Activated CD4-positive, alpha-beta T cell treated with anti-CD3 and anti-CD28 coated beads, Interleukin-2, amount 10 ng/mL, durations not matched to agents 24 days and 14 days (primary cell): ENCODE measurements around the gene CHST8. TPM values are rescaled to one million over a fixed set of nuclear protein-coding genes. Genes with fewer than 3 reads are reported as not detected.

Source experiments
- DNase-seq: peaks from one replicate; pipeline ENCODE4 v3.0.0; 2022
- H3K27ac Mint-ChIP-seq: one replicate; pipeline ENCODE4 v1.8.0; 2022; ENCODE audit warnings: mild to moderate bottlenecking, mixed read lengths
- H3K27me3 Mint-ChIP-seq: one replicate; pipeline ENCODE4 v1.8.0; 2022; ENCODE audit warnings: mixed read lengths
- H3K36me3 Mint-ChIP-seq: one replicate; pipeline ENCODE4 v1.8.0; 2022; ENCODE audit warnings: low read depth, mild to moderate bottlenecking, mixed read lengths
- H3K4me1 Mint-ChIP-seq: one replicate; pipeline ENCODE4 v1.8.0; 2021; ENCODE audit warnings: mixed read lengths
- H3K4me3 Mint-ChIP-seq: one replicate; pipeline ENCODE4 v1.8.0; 2022; ENCODE audit warnings: mild to moderate bottlenecking, moderate library complexity, mixed read lengths
- H3K9me3 Mint-ChIP-seq: one replicate; pipeline ENCODE4 v1.8.0; 2021; ENCODE audit warnings: mixed read lengths
- intact Hi-C: fragments of 100-400 bp; cut with micrococcal nuclease; formaldehyde crosslinking; loops from one replicate; pipeline ENCODE4 v1.15.1; 2023
- total RNA-seq: library from RNA; stranded (reverse); gene quantifications from 2 replicates; pipeline ENCODE4 v1.2.3, GENCODE V29; 2022

The CHST8 gene
- total RNA-seq, 1 donor from 2014 or later, result not detected

GRCh38 chr19:33802801-33803200, 181.0 kb downstream of the CHST8 start:
- H3K9me3 Mint-ChIP-seq, result no peaks in the 10 kb centered on the region
- H3K36me3 Mint-ChIP-seq, result no peaks in the 10 kb centered on the region
- H3K4me1 Mint-ChIP-seq, result peaks cover 6% of the 10 kb centered on the region
- no peak overlapping the region for H3K27ac Mint-ChIP-seq
- no peak overlapping the region for H3K4me3 Mint-ChIP-seq
- no peak for DNase-seq
- peaks cover 16% of the 10 kb centered on the region for H3K27me3 Mint-ChIP-seq
- intact Hi-C loops, result no loop called here

GRCh38 chr19:33803383-33803782, 181.6 kb downstream of the CHST8 start:
- H3K4me3 Mint-ChIP-seq, result no peak overlapping the region
- intact Hi-C loops, result no loop called here

GRCh38 chr19:33804021-33804799, 182.5 kb downstream of the CHST8 start:
- H3K4me3 Mint-ChIP-seq, result no peak overlapping the region
- intact Hi-C loops, result no loop called here
- no peaks in the 10 kb centered on the region for H3K36me3 Mint-ChIP-seq
- H3K9me3 Mint-ChIP-seq, result no peaks in the 10 kb centered on the region
- peaks cover 7% of the 10 kb centered on the region for H3K4me1 Mint-ChIP-seq
- DNase-seq, result no peak
- peaks cover 7% of the 10 kb centered on the region for H3K27me3 Mint-ChIP-seq
- no peak overlapping the region for H3K27ac Mint-ChIP-seq

More at GRCh38 chr19:33803383-33803782, 181.6 kb downstream of the CHST8 start:
- Mint-ChIP-seq H3K27me3 (peaks cover 16% of the 10 kb centered on the region), H3K36me3 (no peaks in the 10 kb centered on the region), H3K4me1 (peaks cover 7% of the 10 kb centered on the region), H3K9me3 (no peaks in the 10 kb centered on the region), H3K27ac (no peak overlapping the region)
- DNase-seq, result no peak

- Mint-ChIP-seq H3K27me3 (no peaks in the 10 kb centered on the region), H3K27ac (no peak overlapping the region), H3K36me3 (no peaks in the 10 kb centered on the region), H3K4me1 (peaks cover 7% of the 10 kb centered on the region), H3K9me3 (no peaks in the 10 kb centered on the region), H3K4me3 (no peak overlapping the region)
- intact Hi-C loops, result no loop called here
- no peak for DNase-seq
Measured at GRCh38 chr19:33805313-33805712, 183.6 kb downstream of the CHST8 start.

- intact Hi-C loops, result no loop called here
- Mint-ChIP-seq H3K9me3 (no peaks in the 10 kb centered on the region), H3K36me3 (no peaks in the 10 kb centered on the region), H3K27ac (no peak overlapping the region), H3K4me1 (peaks cover 7% of the 10 kb centered on the region), H3K27me3 (no peaks in the 10 kb centered on the region), H3K4me3 (no peak overlapping the region)
- DNase-seq, result no peak
Measured at GRCh38 chr19:33805840-33806433, 184.2 kb downstream of the CHST8 start.

- no peaks in the 10 kb centered on the region for H3K27me3 Mint-ChIP-seq
- no peak for DNase-seq
- no peak overlapping the region for H3K27ac Mint-ChIP-seq
- H3K9me3 Mint-ChIP-seq, result no peaks in the 10 kb centered on the region
- intact Hi-C loops, result no loop called here
- no peaks in the 10 kb centered on the region for H3K36me3 Mint-ChIP-seq
- peaks cover 7% of the 10 kb centered on the region for H3K4me1 Mint-ChIP-seq
- no peak overlapping the region for H3K4me3 Mint-ChIP-seq
Measured at GRCh38 chr19:33806434-33806881, 184.7 kb downstream of the CHST8 start.

- peaks cover 7% of the 10 kb centered on the region for H3K4me1 Mint-ChIP-seq
- no peak overlapping the region for H3K4me3 Mint-ChIP-seq
- intact Hi-C loops, result no loop called here
- H3K9me3 Mint-ChIP-seq, result no peaks in the 10 kb centered on the region
- DNase-seq, result no peak
- H3K27me3 Mint-ChIP-seq, result no peaks in the 10 kb centered on the region
- H3K27ac Mint-ChIP-seq, result no peak overlapping the region
- no peaks in the 10 kb centered on the region for H3K36me3 Mint-ChIP-seq
Measured at GRCh38 chr19:33808399-33808798, 186.6 kb downstream of the CHST8 start.

- no peak overlapping the region for H3K4me3 Mint-ChIP-seq
- H3K27ac Mint-ChIP-seq, result no peak overlapping the region
- DNase-seq, result no peak
- H3K4me1 Mint-ChIP-seq, result peaks cover 7% of the 10 kb centered on the region
- no peaks in the 10 kb centered on the region for H3K27me3 Mint-ChIP-seq
- H3K36me3 Mint-ChIP-seq, result no peaks in the 10 kb centered on the region
- intact Hi-C loops, result no loop called here
- no peaks in the 10 kb centered on the region for H3K9me3 Mint-ChIP-seq
Measured at GRCh38 chr19:33809960-33810359, 188.2 kb downstream of the CHST8 start.

GRCh38 chr19:33810821-33811220, 189.1 kb downstream of the CHST8 start:
- DNase-seq, result no peak
- Mint-ChIP-seq H3K27ac (no peak overlapping the region), H3K27me3 (no peaks in the 10 kb centered on the region), H3K4me1 (peaks cover 9% of the 10 kb centered on the region), H3K36me3 (no peaks in the 10 kb centered on the region), H3K9me3 (no peaks in the 10 kb centered on the region), H3K4me3 (no peak overlapping the region)
- intact Hi-C loops, result no loop called here

- no peak overlapping the region for H3K27ac Mint-ChIP-seq
- H3K27me3 Mint-ChIP-seq, result no peaks in the 10 kb centered on the region
- no peaks in the 10 kb centered on the region for H3K36me3 Mint-ChIP-seq
- DNase-seq, result no peak
- peaks cover 6% of the 10 kb centered on the region for H3K4me1 Mint-ChIP-seq
- no peak overlapping the region for H3K4me3 Mint-ChIP-seq
- H3K9me3 Mint-ChIP-seq, result no peaks in the 10 kb centered on the region
- intact Hi-C loops, result no loop called here
Measured at GRCh38 chr19:33811246-33811645, 189.5 kb downstream of the CHST8 start.

GRCh38 chr19:33811736-33812387, 190.1 kb downstream of the CHST8 start:
- no peak overlapping the region for H3K4me3 Mint-ChIP-seq
- DNase-seq, result no peak
- peaks cover under 1% of the 10 kb centered on the region for H3K27me3 Mint-ChIP-seq
- no peaks in the 10 kb centered on the region for H3K9me3 Mint-ChIP-seq
- no peaks in the 10 kb centered on the region for H3K36me3 Mint-ChIP-seq
- no peak overlapping the region for H3K27ac Mint-ChIP-seq
- intact Hi-C loops, result no loop called here
- peaks cover 5% of the 10 kb centered on the region for H3K4me1 Mint-ChIP-seq

- Mint-ChIP-seq H3K27ac (no peak overlapping the region), H3K4me1 (peaks cover 5% of the 10 kb centered on the region), H3K36me3 (no peaks in the 10 kb centered on the region), H3K9me3 (no peaks in the 10 kb centered on the region), H3K27me3 (peaks cover 3% of the 10 kb centered on the region), H3K4me3 (no peak overlapping the region)
- DNase-seq, result no peak
- intact Hi-C loops, result no loop called here
Measured at GRCh38 chr19:33812388-33813330, 190.9 kb downstream of the CHST8 start.

- Mint-ChIP-seq H3K4me1 (peaks cover 4% of the 10 kb centered on the region), H3K27ac (no peak overlapping the region), H3K27me3 (peaks cover 3% of the 10 kb centered on the region), H3K9me3 (no peaks in the 10 kb centered on the region), H3K36me3 (no peaks in the 10 kb centered on the region), H3K4me3 (no peak overlapping the region)
- DNase-seq, result no peak
- intact Hi-C loops, result no loop called here
Measured at GRCh38 chr19:33813391-33814101, 191.8 kb downstream of the CHST8 start.
